Adipocyte (in vitro differentiated cells): Measurements from ENCODE around the gene LHX2.

ENCODE experiments used
- DNase-seq: peaks from one replicate; pipeline ENCODE4 v3.0.0-alpha.2; 2015; ENCODE audit warnings: low read depth
- H3K27me3 ChIP-seq: replicated peaks from 2 replicates; pipeline ENCODE4 v1.7.0; 2013; ENCODE audit warnings: mild to moderate bottlenecking, low read length, moderate library complexity; ENCODE audit not compliant: control insufficient read depth, insufficient read depth
- H3K36me3 ChIP-seq: 2 replicates; pipeline ENCODE4 v1.7.0; 2013; ENCODE audit warnings: low read length, mild to moderate bottlenecking, moderate library complexity; ENCODE audit not compliant: control insufficient read depth, insufficient read depth, severe bottlenecking
- H3K4me1 ChIP-seq: 2 replicates; pipeline ENCODE4 v1.7.0; 2013; ENCODE audit warnings: mild to moderate bottlenecking, low read length, moderate library complexity; ENCODE audit not compliant: control insufficient read depth, insufficient read depth
- H3K4me3 ChIP-seq: 2 replicates; pipeline ENCODE4 v1.7.0; 2013; ENCODE audit warnings: mild to moderate bottlenecking, low read length, moderate library complexity
- H3K9ac ChIP-seq: 2 replicates; pipeline ENCODE4 v1.7.0; 2013; ENCODE audit warnings: mild to moderate bottlenecking, low read length, moderate library complexity
- H3K9me3 ChIP-seq: 2 replicates; pipeline ENCODE4 v1.7.0; 2013; ENCODE audit warnings: mild to moderate bottlenecking, low read length, moderate library complexity; ENCODE audit not compliant: control insufficient read depth

Gene LHX2

GRCh38 chr9:124029617-124030016 lies 18.0 kb downstream of the LHX2 start:
- H3K4me1 ChIP-seq: no peaks in the 10 kb centered on the region
- peaks cover 73% of the 10 kb centered on the region for H3K27me3 ChIP-seq
- no peak for DNase-seq
- no peak overlapping the region for H3K9ac ChIP-seq
- no peaks in the 10 kb centered on the region for H3K36me3 ChIP-seq
- no peak overlapping the region for H3K4me3 ChIP-seq
- no peaks in the 10 kb centered on the region for H3K9me3 ChIP-seq

DNA sequence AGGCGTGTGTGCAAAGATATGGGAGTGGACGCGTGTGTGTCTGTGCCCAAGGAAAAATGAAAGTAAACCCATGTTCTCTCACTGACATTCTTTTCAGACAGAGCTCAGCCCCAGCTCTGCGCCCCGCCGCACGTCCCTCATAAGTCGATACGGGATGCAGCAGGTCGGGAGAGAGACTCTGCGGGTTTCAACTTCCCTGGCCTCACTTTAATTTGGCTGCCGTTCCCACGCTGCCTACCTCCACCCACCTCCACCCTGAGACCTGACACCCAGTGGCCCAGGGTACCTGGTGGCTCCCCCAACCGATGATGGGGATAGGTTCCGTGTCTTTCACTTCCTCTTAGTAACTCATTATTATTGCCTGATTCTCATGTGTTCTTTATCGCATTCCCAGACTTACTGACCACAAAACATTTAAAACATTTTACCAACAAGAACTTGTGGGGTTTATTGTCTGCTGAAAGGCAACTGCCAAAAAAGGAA lies 19.4 kb downstream of the LHX2 start:
- peaks cover 77% of the 10 kb centered on the region for H3K27me3 ChIP-seq
- peak; percentile 24 for DNase-seq
- no peaks in the 10 kb centered on the region for H3K9me3 ChIP-seq
- H3K4me3 ChIP-seq: peak overlapping the region; percentile 14
- no peaks in the 10 kb centered on the region for H3K4me1 ChIP-seq
- no peaks in the 10 kb centered on the region for H3K36me3 ChIP-seq
- no peak overlapping the region for H3K9ac ChIP-seq

DNA sequence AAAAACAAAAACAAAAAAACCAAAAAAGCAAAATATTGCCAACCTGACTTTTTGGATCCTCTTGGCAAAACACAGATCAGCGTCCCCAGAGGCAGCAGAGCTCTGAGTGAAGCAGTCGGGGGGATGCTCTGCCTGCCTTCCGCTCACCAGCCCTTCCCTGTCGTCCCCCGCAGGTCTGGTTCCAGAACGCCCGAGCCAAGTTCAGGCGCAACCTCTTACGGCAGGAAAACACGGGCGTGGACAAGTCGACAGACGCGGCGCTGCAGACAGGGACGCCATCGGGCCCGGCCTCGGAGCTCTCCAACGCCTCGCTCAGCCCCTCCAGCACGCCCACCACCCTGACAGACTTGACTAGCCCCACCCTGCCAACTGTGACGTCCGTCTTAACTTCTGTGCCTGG lies 20.7 kb downstream of the LHX2 start:
- Histone ChIP-seq H3K4me3 (no peak overlapping the region), H3K4me1 (no peaks in the 10 kb centered on the region), H3K36me3 (no peaks in the 10 kb centered on the region), H3K9ac (no peak overlapping the region), H3K9me3 (no peaks in the 10 kb centered on the region), H3K27me3 (peaks cover 75% of the 10 kb centered on the region)
- no peak for DNase-seq

DNA sequence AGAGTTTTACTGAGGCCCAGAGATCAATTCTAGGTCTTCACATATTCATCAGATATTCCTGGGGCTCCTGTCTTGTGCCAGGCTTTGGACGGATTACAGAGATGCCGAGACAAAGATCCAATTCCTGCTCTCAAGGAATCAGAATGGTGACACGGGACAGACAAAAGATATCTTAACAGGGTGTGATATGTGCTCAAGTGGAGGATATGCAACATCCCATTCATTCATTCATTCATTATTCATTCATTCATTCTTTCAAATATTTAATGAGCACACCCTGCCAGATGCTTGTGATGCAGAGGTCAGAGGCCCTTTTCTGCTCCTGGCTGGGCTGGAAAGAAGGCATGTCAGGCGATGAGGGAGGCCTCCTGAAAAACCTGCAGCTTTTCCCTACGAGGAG lies 21.8 kb downstream of the LHX2 start:
- Histone ChIP-seq H3K4me3 (no peak overlapping the region), H3K27me3 (peaks cover 80% of the 10 kb centered on the region), H3K9ac (no peak overlapping the region), H3K36me3 (no peaks in the 10 kb centered on the region), H3K9me3 (no peaks in the 10 kb centered on the region), H3K4me1 (no peaks in the 10 kb centered on the region)
- no peak for DNase-seq

- Histone ChIP-seq H3K4me3 (no peak overlapping the region), H3K27me3 (peaks cover 80% of the 10 kb centered on the region), H3K9ac (no peak overlapping the region), H3K4me1 (no peaks in the 10 kb centered on the region), H3K9me3 (no peaks in the 10 kb centered on the region), H3K36me3 (no peaks in the 10 kb centered on the region)
- no peak for DNase-seq
Observed at GRCh38 chr9:124033967-124034366, 22.4 kb downstream of the LHX2 start.

DNA sequence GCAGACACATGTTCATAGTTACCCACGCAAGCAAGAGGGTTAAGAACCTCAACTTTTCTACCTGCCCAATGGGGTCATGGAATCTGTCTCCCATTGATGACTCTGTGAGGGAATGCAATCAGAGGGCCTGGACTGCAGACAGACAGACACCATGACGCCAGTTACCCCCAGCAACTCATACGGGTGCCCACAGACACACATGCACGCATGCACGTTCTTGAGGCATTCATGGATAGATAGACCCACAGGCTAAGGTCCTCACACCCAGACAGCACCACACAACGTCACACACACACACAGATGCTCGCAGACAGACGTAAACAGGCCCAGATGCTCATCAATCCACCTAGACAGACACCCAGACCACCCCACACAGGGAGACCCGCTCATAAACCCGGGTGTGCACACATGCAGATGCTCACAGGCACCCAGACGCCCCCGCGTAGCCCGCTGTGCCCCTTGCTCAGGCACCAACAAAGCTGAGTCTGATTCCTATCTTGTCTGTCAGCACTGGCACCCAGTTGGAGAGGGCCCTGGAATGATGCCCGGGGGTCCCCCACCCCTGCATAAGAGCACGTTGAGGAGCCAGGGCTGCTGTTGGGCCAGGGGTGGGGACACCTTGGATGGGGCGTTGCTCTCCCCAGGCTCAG lies 23.6 kb downstream of the LHX2 start:
- Histone ChIP-seq H3K27me3 (peaks cover 73% of the 10 kb centered on the region), H3K9ac (no peak overlapping the region), H3K4me3 (no peak overlapping the region), H3K36me3 (no peaks in the 10 kb centered on the region), H3K9me3 (no peaks in the 10 kb centered on the region), H3K4me1 (no peaks in the 10 kb centered on the region)
- no peak for DNase-seq

- no peak overlapping the region for H3K4me3 ChIP-seq
- H3K9me3 ChIP-seq: no peaks in the 10 kb centered on the region
- no peak for DNase-seq
- H3K36me3 ChIP-seq: no peaks in the 10 kb centered on the region
- H3K4me1 ChIP-seq: peaks cover 9% of the 10 kb centered on the region
- peaks cover 64% of the 10 kb centered on the region for H3K27me3 ChIP-seq
- H3K9ac ChIP-seq: no peak overlapping the region
Observed at GRCh38 chr9:124036578-124036977, 25.0 kb downstream of the LHX2 start.

DNA sequence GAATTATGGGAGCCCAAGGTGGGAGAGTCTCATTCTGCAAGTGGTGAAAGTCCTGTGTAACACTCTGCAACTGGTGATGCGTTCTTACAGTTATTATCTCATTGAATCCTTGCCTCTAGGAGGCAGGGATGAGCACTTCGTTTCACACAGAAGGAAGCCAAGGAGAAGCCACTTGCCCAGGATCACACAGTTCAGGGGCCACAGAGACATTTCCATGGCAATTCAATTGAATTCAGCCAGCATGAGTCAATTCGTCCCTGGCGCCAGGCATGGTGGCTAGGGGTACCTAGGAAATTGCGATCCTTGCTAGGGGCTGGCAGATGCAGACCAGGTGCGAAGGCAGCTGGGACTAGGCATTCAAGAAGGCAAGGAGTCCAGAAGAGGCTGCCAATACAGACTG lies 26.2 kb downstream of the LHX2 start:
- H3K4me1 ChIP-seq: peaks cover 11% of the 10 kb centered on the region
- no peak for DNase-seq
- no peaks in the 10 kb centered on the region for H3K9me3 ChIP-seq
- no peak overlapping the region for H3K4me3 ChIP-seq
- no peaks in the 10 kb centered on the region for H3K36me3 ChIP-seq
- H3K27me3 ChIP-seq: peaks cover 55% of the 10 kb centered on the region
- no peak overlapping the region for H3K9ac ChIP-seq

DNA sequence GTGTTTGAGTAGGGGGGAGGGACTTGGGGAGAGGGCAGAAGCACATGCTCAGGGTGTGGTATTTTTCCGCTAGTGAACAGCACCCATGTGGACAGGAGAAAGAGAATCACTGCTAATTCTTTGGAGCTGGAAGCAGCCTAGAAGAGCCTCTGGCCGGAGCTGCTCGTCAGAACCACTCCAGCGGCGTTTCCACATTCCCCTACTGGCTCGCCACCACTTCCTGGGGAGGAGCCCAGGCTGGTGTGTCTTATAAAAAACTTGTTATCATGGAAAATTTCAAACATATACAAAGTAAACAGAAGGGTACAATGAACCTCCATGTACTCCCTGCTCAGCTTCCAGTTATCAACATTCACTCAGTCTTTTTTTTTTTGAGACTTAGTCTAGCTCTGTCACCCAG lies 26.7 kb downstream of the LHX2 start:
- no peaks in the 10 kb centered on the region for H3K9me3 ChIP-seq
- peaks cover 51% of the 10 kb centered on the region for H3K27me3 ChIP-seq
- H3K36me3 ChIP-seq: no peaks in the 10 kb centered on the region
- H3K4me1 ChIP-seq: peaks cover 11% of the 10 kb centered on the region
- no peak overlapping the region for H3K9ac ChIP-seq
- DNase-seq: no peak
- no peak overlapping the region for H3K4me3 ChIP-seq

GRCh38 chr9:124038790-124039633 lies 27.4 kb downstream of the LHX2 start:
- Histone ChIP-seq H3K4me3 (no peak overlapping the region), H3K9ac (no peak overlapping the region), H3K27me3 (peaks cover 43% of the 10 kb centered on the region), H3K4me1 (peaks cover 11% of the 10 kb centered on the region), H3K36me3 (no peaks in the 10 kb centered on the region), H3K9me3 (no peaks in the 10 kb centered on the region)
- no peak for DNase-seq

- Histone ChIP-seq H3K9ac (no peak overlapping the region), H3K27me3 (peaks cover 36% of the 10 kb centered on the region), H3K4me1 (peaks cover 11% of the 10 kb centered on the region), H3K4me3 (peak overlapping the region; percentile 59), H3K36me3 (no peaks in the 10 kb centered on the region), H3K9me3 (no peaks in the 10 kb centered on the region)
- peak; percentile 24 for DNase-seq
Observed at GRCh38 chr9:124040186-124040931, 28.8 kb downstream of the LHX2 start.
